ELR (cell line): Measurements from ENCODE around the gene CD300A.

Experiments
- DNase-seq: peaks from one replicate; pipeline ENCODE4 v3.0.0-alpha.2; 2015; ENCODE audit warnings: low read depth

The CD300A gene

GRCh38 chr17:74454197-74455024 lies 12.0 kb upstream of the CD300A start:
- peak; percentile 40 for DNase-seq

- DNase-seq = no peak
These were observed 11.3 kb upstream of the CD300A start for GRCh38 chr17:74455025-74455545.

DNA sequence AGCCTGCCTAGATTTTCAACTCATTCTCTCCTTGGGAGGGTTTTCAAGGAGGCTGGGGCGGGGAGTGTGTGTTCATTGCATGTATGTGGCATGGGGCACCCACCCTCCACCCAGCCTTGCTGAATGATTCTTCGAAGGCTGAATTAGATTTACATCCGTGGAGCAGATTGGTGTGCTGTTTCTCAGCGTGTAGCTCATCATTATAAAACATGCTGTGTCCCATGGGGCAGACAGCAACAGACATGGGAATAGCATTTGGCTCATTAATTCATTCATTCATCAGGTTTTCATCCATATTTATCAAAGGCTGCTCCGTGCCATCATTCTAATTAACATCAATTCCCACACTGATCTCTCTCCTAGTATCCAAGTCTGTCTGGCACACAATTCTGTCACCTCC lies 10.6 kb upstream of the CD300A start:
- DNase-seq = no peak

DNA sequence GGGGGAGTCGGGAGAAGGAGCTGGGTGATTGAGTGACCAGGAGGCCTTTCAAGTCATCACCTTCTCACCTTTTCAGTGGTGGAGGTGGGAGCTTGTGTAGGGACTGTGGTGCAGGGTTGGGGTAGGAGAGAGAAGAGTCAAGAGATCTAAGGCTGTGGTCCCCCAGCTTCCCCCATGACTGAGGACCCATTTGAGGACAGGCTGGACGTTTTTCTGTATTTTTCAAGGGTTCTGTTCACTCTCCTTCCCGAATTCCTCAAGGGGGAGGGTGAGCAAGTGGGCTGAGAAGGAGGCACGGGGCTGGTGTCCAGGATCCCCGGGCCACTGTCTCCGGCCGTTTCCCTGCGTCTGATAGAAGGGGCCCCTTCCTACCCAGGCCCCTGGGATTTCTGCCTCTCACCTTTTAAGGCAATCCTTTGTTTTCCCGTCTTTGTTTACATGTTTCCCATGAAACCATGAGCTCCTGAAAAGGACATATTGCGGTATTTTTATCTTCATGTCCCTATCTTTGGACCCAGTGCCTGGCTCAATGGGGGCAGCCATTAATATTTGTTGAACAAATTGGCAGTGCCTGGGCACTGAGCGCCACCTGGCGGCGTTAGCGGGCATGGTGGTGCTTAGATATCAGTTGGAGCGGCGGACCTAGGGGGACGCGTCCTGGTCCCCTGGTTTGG lies 9.2 kb upstream of the CD300A start:
- peak; percentile 53 for DNase-seq

DNA sequence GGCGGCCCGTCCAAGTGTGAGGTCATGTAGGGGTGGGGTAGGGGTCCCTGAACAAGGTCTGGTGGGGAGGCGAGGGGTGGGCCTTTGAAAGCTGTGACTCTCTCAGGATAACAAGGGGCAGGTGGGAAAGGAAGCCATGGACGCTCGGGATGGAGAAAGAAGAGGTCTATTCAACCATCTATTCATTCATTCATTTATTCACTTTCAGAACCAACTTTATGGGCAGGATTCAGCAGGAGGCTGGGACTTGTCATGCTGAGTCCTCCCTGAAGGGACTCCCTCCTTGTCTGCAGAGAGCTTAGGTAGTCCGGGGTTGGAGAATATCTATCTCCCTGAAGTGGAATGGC lies 8.6 kb upstream of the CD300A start:
- DNase-seq = no peak

GRCh38 chr17:74458835-74459234 lies 7.6 kb upstream of the CD300A start:
- DNase-seq = no peak

- DNase-seq = no peak
These were observed 6.8 kb upstream of the CD300A start for GRCh38 chr17:74459622-74460021.

GRCh38 chr17:74460241-74460640 lies 6.2 kb upstream of the CD300A start:
- DNase-seq = no peak

DNA sequence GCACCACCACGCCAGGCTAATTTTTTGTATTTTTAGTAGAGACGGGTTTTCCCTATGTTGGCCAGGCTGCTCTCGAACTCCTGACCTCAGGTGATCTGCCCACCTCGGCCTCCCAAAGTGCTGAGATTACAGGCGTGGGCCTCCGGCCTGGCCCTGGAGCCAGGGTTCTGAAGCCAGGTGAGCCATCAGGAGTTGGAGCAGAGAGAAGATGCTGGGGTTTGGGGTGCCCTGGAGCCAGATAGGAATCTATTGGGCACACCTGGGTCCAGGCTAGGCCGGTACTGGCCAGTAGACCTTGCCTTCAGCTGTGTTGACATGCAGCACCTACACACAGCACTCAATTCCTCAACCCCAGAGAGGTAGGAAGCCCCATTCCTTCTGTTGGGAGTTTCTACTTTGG lies 5.4 kb upstream of the CD300A start:
- no peak for DNase-seq

GRCh38 chr17:74461611-74462010 lies 4.8 kb upstream of the CD300A start:
- no peak for DNase-seq

DNA sequence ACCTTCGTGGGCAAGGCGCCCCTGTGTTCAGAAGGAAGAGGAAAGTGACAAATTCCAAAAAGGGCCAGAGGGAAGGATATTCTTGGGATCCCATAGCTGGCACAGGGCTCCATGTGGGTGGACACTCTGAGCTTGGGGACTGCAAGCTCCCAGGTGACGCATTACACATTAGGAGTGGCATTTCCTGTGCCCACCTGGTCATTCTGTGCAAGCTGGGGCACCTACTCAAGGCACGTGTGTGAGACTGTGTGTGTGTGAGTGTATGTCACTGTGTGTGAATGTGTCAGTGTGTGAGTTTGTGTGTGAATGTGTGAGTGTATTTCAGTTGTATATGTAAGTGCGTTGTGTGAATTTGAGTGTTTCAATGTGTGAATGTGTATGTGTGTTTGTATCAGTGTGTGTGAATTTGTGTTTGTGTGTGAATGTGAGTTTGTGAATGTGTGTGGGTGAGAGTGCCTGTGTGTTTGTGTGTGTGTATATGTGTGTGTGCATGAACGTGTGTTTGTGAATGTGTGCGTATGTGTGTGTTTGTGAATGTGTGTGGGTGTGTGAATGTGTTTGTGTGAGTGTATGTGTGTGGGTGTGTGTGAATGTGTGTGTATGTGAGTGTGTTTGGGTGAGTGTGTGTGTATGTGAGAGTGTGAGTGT lies 1.6 kb upstream of the CD300A start:
- DNase-seq = no peak

- DNase-seq = no peak
These were observed 890 bp upstream of the CD300A start for GRCh38 chr17:74465378-74466110.

DNA sequence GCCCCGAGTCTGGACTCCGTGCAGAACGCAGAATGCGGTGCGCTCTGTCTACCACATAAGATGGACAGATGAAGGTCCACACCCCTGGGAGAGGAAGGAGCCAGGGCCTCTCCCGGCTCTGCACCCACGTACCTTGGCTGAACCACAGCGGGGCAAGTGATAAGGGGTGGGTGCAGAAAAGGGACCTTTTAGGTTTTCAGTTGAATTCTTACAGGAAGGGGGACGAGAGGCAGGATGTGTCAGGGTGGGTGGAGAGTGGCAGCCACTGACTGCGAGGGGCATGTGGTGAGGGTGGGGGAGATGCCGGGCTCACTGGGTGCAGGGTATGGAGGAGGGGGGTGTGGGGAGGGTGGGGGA lies 372 bp downstream of the CD300A start:
- no peak for DNase-seq

DNA sequence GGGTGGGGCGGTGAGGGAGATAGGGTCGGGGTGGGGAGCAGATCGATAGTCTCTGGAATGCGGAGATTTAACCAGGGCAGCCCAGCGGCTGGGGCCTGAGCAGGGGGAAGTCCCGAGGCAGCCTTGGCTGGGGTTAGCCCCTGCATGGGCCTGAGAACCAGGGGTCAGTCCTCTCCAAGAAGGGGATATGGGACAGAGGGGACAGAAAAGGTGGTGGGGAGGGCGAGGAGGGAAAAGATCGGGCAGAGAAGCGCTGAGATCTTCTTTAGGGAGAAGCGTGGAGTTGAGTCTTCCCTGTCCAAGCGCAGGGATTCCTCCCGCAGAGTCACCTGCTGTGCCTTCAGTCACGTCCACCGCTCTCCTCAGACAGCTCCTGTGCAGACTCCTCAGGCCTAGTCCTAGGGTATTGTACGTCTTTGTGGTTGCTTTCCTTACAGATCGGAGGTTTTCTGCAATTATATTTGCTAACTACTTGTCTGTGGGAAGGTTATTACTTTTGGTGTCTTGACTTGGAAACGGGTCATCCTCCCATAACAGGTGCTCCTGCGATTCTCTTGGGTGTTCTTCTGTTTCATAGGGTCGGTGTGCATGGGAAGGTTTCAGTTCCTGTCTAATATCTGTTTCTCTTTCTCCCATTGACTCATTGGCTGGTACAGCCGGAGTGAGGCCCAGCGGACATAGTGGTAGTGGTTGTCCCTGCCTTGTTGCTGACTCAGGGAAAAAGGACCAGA lies 952 bp downstream of the CD300A start:
- DNase-seq = no peak

DNA sequence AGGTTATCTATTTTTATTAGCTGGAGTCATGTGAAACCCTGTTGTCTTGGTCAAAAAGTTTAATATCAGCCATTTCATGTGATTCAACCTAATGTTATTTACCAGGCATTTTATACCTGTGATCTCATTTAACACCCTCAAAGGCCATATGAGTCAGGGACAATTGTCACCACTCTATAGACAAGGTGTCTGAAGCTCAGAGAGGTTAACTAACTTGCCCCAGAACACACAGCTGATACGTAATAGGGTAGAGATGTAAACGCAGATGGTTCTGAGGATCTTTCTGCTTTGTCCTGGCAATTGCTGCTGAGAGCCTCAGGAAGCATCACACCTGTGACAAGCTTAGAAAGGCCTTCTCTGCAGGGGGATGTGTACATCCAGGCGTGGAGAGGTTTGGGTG lies 4.9 kb downstream of the CD300A start:
- DNase-seq = no peak

- no peak for DNase-seq
These were observed 6.5 kb downstream of the CD300A start for GRCh38 chr17:74472890-74473289.

- no peak for DNase-seq
These were observed 6.9 kb downstream of the CD300A start for GRCh38 chr17:74473294-74473693.

DNA sequence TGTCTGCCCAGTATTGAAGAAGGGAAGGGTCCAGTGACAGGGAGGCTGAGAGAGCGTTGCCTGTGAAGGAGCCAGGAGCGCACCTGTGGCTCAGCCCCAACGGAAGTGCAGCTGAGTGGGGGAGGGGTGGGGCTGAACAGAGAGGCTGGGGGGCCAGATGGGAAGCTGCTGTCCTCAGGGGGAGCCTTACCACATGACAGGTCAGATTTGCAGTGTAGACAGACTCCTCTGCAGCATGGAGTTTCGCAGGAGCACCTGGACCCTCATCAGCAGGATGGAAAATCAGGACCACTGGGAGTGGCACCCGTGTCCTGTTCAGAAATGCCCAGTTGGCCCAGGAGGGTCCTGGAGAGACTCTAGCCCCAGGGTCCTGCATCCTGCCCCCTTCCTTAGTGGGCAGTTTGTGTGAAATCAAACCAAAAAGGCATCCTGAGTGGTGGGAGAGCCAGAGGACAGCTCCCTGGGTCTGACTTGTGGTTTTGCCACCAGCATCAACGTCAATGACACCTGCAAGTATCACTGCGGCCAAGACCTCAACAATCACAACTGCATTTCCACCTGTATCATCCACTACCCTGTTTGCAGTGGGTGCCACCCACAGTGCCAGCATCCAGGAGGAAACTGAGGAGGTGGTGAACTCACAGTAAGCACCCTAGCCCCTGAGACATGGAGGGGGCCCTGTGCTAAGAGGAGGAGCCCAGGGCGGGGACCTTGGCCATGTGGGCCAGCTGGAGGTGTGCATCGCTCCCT lies 7.8 kb downstream of the CD300A start:
- DNase-seq = no peak

GRCh38 chr17:74475189-74475588 lies 8.8 kb downstream of the CD300A start:
- no peak for DNase-seq

- DNase-seq = no peak
These were observed 11.0 kb downstream of the CD300A start for GRCh38 chr17:74477411-74477810.
